Immature natural killer cell (primary cell): ENCODE results near the gene INF2. TPM values are rescaled to one million over a fixed set of nuclear protein-coding genes. Genes with fewer than 3 reads are reported as not detected.
"Not testable (repeated sequence)": the region's sequence is repeated elsewhere in the genome, so short reads cannot be mapped to it uniquely, and the experiment has no call there.

Source experiments
- DNase-seq, 3 donors: peaks; one replicate each; pipeline ENCODE4 v3.0.0; 2022; ENCODE audit warnings: mixed read lengths in 1 of 3
- H3K27ac Mint-ChIP-seq, 6 donors: one replicate each; pipeline ENCODE4 v1.8.0; 2020; ENCODE audit warnings: mixed read lengths in 6 of 6, mild to moderate bottlenecking in 5 of 6, inconsistent platforms in 4 of 6, moderate library complexity in 3 of 6
- H3K27me3 Mint-ChIP-seq, 3 donors: one replicate each; pipeline ENCODE4 v1.8.0; 2020 to 2021; ENCODE audit warnings: low read depth in 3 of 3, mild to moderate bottlenecking in 3 of 3, mixed read lengths in 3 of 3, moderate library complexity in 3 of 3, inconsistent platforms in 1 of 3
- H3K36me3 Mint-ChIP-seq, 3 donors: one replicate each; pipeline ENCODE4 v1.8.0; 2020; ENCODE audit warnings: mixed read lengths in 3 of 3, inconsistent platforms in 2 of 3, mild to moderate bottlenecking in 2 of 3
- H3K4me1 Mint-ChIP-seq, 2 donors: one replicate each; pipeline ENCODE4 v1.8.0; 2020; ENCODE audit warnings: inconsistent platforms in 2 of 2, mild to moderate bottlenecking in 2 of 2, mixed read lengths in 2 of 2, moderate library complexity in 1 of 2
- H3K4me3 Mint-ChIP-seq, 5 donors: one replicate each; pipeline ENCODE4 v1.8.0; 2020; ENCODE audit warnings: mild to moderate bottlenecking in 5 of 5, mixed read lengths in 5 of 5, inconsistent platforms in 3 of 5, moderate library complexity in 3 of 5
- H3K9me3 Mint-ChIP-seq, 6 donors: one replicate each; pipeline ENCODE4 v1.8.0; 2020; ENCODE audit warnings: mild to moderate bottlenecking in 6 of 6, mixed read lengths in 6 of 6, inconsistent platforms in 4 of 6, moderate library complexity in 3 of 6
- polyA plus RNA-seq, 3 donors: library from polyadenylated mRNA; unstranded; fragments of 300-500 nt; fragmentation: Illumina TruSeq; gene quantifications; one replicate each; pipeline ENCODE4 v1.2.3, GENCODE V29; 2021

Gene INF2
- polyA plus RNA-seq, 3 donors from 2014 or later = 1.5 to 2.5 TPM; not detected in 1

DNA sequence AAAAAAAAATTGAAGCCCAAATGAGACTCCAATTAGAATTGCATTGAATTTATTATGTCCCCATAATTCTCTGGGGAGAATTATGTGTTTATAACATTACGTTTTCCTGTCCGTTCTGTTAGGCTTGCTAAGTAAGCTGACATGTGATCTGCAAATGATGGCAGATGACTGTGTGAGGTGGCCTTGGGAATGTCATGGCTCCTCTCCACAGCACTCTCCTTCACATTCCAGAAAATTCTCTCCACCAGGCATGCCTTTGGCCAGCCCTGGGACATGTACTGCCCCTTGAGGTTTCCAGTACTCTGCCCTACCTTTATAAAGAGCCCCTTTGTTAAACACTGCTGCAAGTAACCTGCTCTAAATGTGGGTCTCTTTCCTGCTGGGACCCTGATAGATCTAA, 28.3 kb upstream of the INF2 start:
- peak overlapping the region in 2 of 5 donors; percentile 18 to 38 for H3K4me3 Mint-ChIP-seq
- DNase-seq = no peak
- peaks cover 10 to 26% (median 19%) of the 10 kb centered on the region in 3 donors for H3K27me3 Mint-ChIP-seq
- H3K27ac Mint-ChIP-seq = no peak overlapping the region
- peaks cover 31 to 33% of the 10 kb centered on the region in 2 donors for H3K4me1 Mint-ChIP-seq
- peaks cover 3 to 4% (median 4%) of the 10 kb centered on the region in 3 donors for H3K36me3 Mint-ChIP-seq
- H3K9me3 Mint-ChIP-seq = peaks cover 0 to 2% (median 0%) of the 10 kb centered on the region in 6 donors

GRCh38 chr14:104661528-104662157, 27.8 kb upstream of the INF2 start:
- H3K9me3 Mint-ChIP-seq, DNase-seq, H3K36me3 Mint-ChIP-seq, H3K27ac Mint-ChIP-seq, H3K4me3 Mint-ChIP-seq: not testable (repeated sequence)
- Mint-ChIP-seq H3K27me3 (peaks cover 10 to 26% (median 19%) of the 10 kb centered on the region in 3 donors), H3K4me1 (peaks cover 34 to 38% of the 10 kb centered on the region in 2 donors)

DNA sequence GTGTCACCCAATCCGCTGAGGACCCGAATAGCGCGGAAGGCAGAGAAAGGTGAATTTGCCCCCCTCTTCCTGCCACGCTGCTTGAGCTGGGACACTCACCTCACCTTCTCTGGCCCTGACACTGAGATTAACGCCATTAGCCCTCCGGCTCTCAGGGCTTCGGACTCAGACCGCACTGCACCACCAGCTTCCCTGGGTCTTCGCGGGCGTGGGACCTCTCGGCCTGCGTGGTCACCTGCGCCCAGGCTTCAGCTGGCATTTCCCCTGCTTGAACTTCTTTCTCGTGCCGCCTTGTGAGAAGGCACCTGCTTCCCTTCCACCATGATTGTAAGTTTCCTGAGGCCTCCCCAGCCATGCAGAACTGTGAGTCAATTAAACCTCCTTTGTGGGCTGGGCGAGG, 26.9 kb upstream of the INF2 start:
- H3K4me3 Mint-ChIP-seq, H3K9me3 Mint-ChIP-seq, DNase-seq, H3K36me3 Mint-ChIP-seq, H3K27ac Mint-ChIP-seq: not testable (repeated sequence)
- Mint-ChIP-seq H3K4me1 (peaks cover 34 to 38% of the 10 kb centered on the region in 2 donors), H3K27me3 (peaks cover 10 to 26% (median 19%) of the 10 kb centered on the region in 3 donors)

GRCh38 chr14:104664107-104664506, 25.3 kb upstream of the INF2 start:
- H3K4me3 Mint-ChIP-seq = no peak overlapping the region
- DNase-seq = no peak
- H3K4me1 Mint-ChIP-seq = peaks cover 32 to 38% of the 10 kb centered on the region in 2 donors
- H3K27me3 Mint-ChIP-seq = peaks cover 11 to 21% (median 20%) of the 10 kb centered on the region in 3 donors
- no peak overlapping the region for H3K27ac Mint-ChIP-seq
- H3K9me3 Mint-ChIP-seq = peaks cover 0 to 2% (median 0%) of the 10 kb centered on the region in 6 donors
- H3K36me3 Mint-ChIP-seq = peaks cover 3 to 4% (median 4%) of the 10 kb centered on the region in 3 donors

DNA sequence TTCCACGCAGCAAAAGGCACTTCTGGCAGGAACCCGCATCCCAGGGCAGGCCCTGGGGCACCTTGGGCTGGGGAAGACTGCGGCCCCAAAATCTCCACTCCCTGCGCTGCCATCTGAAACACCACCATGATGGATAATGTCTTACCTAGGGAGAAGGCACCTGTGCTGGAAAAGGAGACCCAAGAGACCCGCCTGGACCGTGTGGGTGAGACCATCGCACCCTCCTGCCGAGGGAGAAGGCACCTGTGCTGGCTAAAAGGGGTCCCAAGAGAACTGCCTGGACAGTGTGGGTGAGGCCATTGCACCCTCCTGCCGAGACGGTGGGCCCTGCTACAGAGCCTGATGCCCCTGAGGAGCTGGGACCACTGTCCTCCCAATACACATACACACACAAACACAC, 24.8 kb upstream of the INF2 start:
- Mint-ChIP-seq H3K27me3 (peaks cover 13 to 24% (median 20%) of the 10 kb centered on the region in 3 donors), H3K27ac (peak overlapping the region in 1 of 6 donors; percentile 62), H3K4me1 (peaks cover 32 to 38% of the 10 kb centered on the region in 2 donors), H3K4me3 (no peak overlapping the region), H3K36me3 (peaks cover 3 to 4% (median 4%) of the 10 kb centered on the region in 3 donors), H3K9me3 (peaks cover 0 to 2% (median 0%) of the 10 kb centered on the region in 6 donors)
- DNase-seq = no peak

- H3K9me3 Mint-ChIP-seq = peaks cover 0 to 2% (median 0%) of the 10 kb centered on the region in 6 donors
- H3K27me3 Mint-ChIP-seq = peaks cover 15 to 25% (median 24%) of the 10 kb centered on the region in 3 donors
- DNase-seq = no peak
- H3K27ac Mint-ChIP-seq = peak overlapping the region in 3 of 6 donors; percentile 43 to 62 (median 61)
- H3K4me3 Mint-ChIP-seq = peak overlapping the region in 4 of 5 donors; percentile 39 to 65 (median 49)
- peaks cover 3 to 4% (median 4%) of the 10 kb centered on the region in 3 donors for H3K36me3 Mint-ChIP-seq
- H3K4me1 Mint-ChIP-seq = peaks cover 28 to 36% of the 10 kb centered on the region in 2 donors
Measured at GRCh38 chr14:104665114-104665656, 24.2 kb upstream of the INF2 start.

DNA sequence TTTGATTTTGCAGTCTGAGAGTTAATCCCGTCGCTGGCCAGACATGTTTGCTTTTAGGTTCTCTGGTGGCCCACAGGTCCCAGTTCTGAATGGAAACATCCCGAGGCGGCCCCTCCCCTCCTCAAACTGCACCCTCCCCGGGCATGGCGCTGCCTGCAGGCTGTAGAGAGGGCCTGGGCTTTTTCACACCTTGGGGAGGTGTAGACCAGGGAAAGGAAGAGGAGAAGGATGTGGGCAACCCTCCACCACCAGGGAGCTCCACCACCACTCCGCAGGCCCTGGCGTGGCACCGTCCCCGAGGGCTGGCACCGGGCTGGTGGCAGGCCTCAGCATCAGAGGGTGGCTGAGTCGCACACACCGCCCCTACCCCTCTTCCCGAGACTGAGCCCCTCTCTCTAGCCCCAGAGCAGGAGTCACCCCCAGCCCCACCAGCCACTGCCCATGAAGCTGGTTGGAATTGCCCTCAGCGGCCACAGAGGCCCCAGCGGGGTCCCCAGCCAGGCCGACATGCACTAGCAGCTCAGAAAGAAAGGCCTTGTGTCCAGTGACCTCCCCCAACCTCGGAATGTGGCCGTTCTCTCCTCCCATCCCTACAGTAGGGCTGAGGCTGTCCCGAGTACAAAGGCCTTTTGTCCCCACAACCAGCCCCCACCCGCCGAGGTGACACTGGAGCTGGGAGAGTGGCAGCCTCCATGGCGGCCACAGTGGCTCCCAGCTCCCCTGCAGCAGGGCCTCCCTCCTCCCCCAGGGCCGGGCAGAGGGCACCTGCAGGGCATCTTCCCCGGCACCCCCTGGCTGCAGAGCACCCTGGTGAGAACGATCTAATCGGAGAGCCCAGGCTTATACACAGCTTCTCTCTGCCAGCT, 23.5 kb upstream of the INF2 start:
- H3K9me3 Mint-ChIP-seq = peaks cover 0 to 2% (median 0%) of the 10 kb centered on the region in 6 donors
- DNase-seq = peak; percentile 51 to 60 (median 54)
- peaks cover 22 to 29% of the 10 kb centered on the region in 2 donors for H3K4me1 Mint-ChIP-seq
- peaks cover 15 to 28% (median 24%) of the 10 kb centered on the region in 3 donors for H3K27me3 Mint-ChIP-seq
- no peak overlapping the region for H3K27ac Mint-ChIP-seq
- H3K36me3 Mint-ChIP-seq = peaks cover 3 to 4% (median 4%) of the 10 kb centered on the region in 3 donors
- peak overlapping the region in 4 of 5 donors; percentile 42 to 65 (median 52) for H3K4me3 Mint-ChIP-seq

DNA sequence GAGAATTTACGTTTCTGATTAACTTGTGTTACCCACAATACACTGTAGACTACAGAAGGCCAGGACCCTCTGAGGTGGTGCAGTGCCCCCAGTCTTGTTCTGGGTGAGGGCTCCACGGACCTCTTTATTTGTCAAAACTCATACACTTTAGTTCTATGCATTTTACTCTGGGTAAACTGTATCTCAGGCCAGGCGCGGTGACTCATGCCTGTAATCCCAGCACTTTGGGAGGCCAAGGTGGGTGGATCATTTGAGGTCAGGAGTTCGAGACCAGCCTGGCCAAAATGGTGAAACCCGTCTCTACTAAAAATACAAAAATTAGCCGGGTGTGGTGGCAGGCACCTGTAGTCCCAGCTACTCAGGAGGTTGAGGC, 22.9 kb upstream of the INF2 start:
- not testable (repeated sequence) for H3K27ac Mint-ChIP-seq, DNase-seq, H3K36me3 Mint-ChIP-seq, H3K9me3 Mint-ChIP-seq
- H3K4me3 Mint-ChIP-seq = peak overlapping the region in 2 of 5 donors; percentile 37 to 47
- H3K4me1 Mint-ChIP-seq = peaks cover 20 to 24% of the 10 kb centered on the region in 2 donors
- H3K27me3 Mint-ChIP-seq = peaks cover 13 to 31% (median 20%) of the 10 kb centered on the region in 3 donors

DNA sequence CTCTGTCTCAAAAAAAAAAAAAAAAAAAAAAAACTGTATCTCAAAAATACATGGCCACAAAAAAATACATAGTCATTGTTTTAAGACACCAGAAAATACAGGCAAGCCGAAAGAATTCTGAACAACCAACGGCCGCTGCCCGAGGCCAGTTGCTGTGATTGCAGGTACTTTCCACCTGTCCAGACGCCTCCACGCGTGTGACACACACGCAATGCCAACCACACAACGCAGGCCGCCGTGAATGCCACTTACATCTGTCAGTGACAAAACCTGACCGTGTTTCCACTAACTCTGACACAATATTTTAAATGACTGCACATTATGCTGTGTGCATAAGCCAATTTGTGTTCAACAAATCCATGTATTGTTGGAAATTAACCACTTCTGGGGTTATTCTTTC, 22.4 kb upstream of the INF2 start:
- DNase-seq = no peak
- Mint-ChIP-seq H3K4me3 (no peak overlapping the region), H3K9me3 (peaks cover 0 to 2% (median 0%) of the 10 kb centered on the region in 6 donors), H3K4me1 (peaks cover 20 to 24% of the 10 kb centered on the region in 2 donors), H3K36me3 (peaks cover 0 to 4% (median 4%) of the 10 kb centered on the region in 3 donors), H3K27ac (no peak overlapping the region), H3K27me3 (peaks cover 12 to 29% (median 20%) of the 10 kb centered on the region in 3 donors)

- H3K4me3 Mint-ChIP-seq = no peak overlapping the region
- H3K36me3 Mint-ChIP-seq = peaks cover 0 to 4% (median 4%) of the 10 kb centered on the region in 3 donors
- no peak overlapping the region for H3K27ac Mint-ChIP-seq
- H3K4me1 Mint-ChIP-seq = peaks cover 17 to 18% of the 10 kb centered on the region in 2 donors
- H3K27me3 Mint-ChIP-seq = peaks cover 12 to 30% (median 15%) of the 10 kb centered on the region in 3 donors
- DNase-seq = no peak
- peaks cover 0 to 2% (median 0%) of the 10 kb centered on the region in 6 donors for H3K9me3 Mint-ChIP-seq
Measured at GRCh38 chr14:104669697-104670096, 19.7 kb upstream of the INF2 start.

DNA sequence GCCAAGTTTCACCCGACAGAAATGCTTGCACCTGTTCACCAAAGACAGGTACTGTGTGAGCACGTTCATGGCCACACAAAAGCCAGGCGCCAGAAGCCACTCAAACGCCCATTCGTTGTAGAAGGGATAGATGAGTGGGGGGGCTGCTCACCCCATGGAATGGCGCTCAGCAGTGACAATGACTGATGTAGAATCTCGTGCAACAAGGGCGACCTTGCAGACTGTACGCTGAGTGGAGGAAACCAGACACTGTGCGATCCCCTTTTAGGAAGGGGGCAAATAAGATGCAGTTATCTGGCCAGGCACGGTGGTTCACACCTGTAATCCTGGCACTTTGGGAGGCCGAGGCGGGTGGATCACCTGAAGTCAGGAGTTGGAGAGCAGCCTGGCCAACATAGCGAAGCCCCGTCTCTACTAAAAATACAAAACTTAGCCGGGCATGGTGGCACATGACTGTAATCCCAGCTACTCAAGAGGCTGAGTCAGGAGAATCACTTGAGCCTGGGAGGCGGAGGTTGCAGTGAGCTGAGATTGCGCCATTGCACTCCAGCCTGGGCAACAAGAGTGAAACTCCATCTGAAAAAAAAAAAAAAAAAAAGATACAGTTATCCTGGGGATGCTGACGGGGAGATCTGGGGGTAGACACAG, 18.0 kb upstream of the INF2 start:
- not testable (repeated sequence) for H3K9me3 Mint-ChIP-seq, H3K27ac Mint-ChIP-seq, DNase-seq, H3K4me3 Mint-ChIP-seq, H3K36me3 Mint-ChIP-seq, H3K4me1 Mint-ChIP-seq
- peaks cover 7 to 19% (median 10%) of the 10 kb centered on the region in 3 donors for H3K27me3 Mint-ChIP-seq

- peaks cover 7 to 19% (median 14%) of the 10 kb centered on the region in 3 donors for H3K27me3 Mint-ChIP-seq
- not testable (repeated sequence) for H3K4me3 Mint-ChIP-seq, H3K36me3 Mint-ChIP-seq, H3K27ac Mint-ChIP-seq, DNase-seq, H3K4me1 Mint-ChIP-seq, H3K9me3 Mint-ChIP-seq
Measured at GRCh38 chr14:104672119-104672518, 17.3 kb upstream of the INF2 start.

DNA sequence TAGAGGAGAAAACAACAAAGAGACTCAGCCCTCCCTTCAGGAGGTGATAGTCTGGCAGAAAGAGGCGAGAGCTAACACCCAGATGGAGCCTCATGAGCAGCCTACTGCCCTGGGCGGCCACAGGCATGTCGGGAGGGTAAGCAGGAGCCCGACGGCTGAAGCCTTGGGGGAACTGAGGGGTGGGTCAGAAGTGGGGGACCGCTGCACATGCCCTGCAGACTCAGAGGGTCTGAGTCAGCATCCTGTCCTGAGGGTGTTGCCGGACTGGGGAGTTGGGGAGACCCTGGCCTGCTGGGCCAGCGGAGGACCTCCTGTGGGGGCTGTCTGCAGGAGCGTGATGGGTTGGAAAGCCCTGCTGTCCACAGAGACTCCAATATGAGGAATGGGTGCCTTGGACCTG, 15.9 kb upstream of the INF2 start:
- peaks cover 0 to 3% of the 10 kb centered on the region in 2 donors for H3K4me1 Mint-ChIP-seq
- no peak for DNase-seq
- peaks cover 7 to 15% (median 11%) of the 10 kb centered on the region in 3 donors for H3K27me3 Mint-ChIP-seq
- H3K9me3 Mint-ChIP-seq = no peaks in the 10 kb centered on the region
- no peak overlapping the region for H3K27ac Mint-ChIP-seq
- no peak overlapping the region for H3K4me3 Mint-ChIP-seq
- H3K36me3 Mint-ChIP-seq = no peaks in the 10 kb centered on the region
